Effector memory CD4-positive, alpha-beta T cell (primary cell): ENCODE data around the gene CDKAL1.

Experiments used
- DNase-seq, 3 donors: peaks; one replicate each; pipeline ENCODE4 v3.0.0-alpha.2; 2020
- H3K27ac ChIP-seq: 2 replicates; pipeline ENCODE4 v1.7.0; 2013; ENCODE audit warnings: mild to moderate bottlenecking, low read length, moderate library complexity; ENCODE audit not compliant: insufficient read depth, poor library complexity, severe bottlenecking
- H3K27me3 ChIP-seq: replicated peaks from 2 replicates; pipeline ENCODE4 v1.7.0; 2013; ENCODE audit warnings: mild to moderate bottlenecking, low read length; ENCODE audit not compliant: insufficient read depth, control insufficient read depth, poor library complexity, severe bottlenecking
- H3K36me3 ChIP-seq: 2 replicates; pipeline ENCODE4 v1.7.0; 2013; ENCODE audit warnings: mild to moderate bottlenecking, low read length, moderate library complexity; ENCODE audit not compliant: control insufficient read depth, insufficient read depth
- H3K4me1 ChIP-seq: 2 replicates; pipeline ENCODE4 v1.7.0; 2013; ENCODE audit warnings: low read length, mild to moderate bottlenecking; ENCODE audit not compliant: control insufficient read depth, insufficient read depth, poor library complexity, severe bottlenecking
- H3K4me3 ChIP-seq: 2 replicates; pipeline ENCODE4 v1.7.0; 2013; ENCODE audit warnings: low read length, low read depth, mild to moderate bottlenecking; ENCODE audit not compliant: insufficient read depth, poor library complexity, severe bottlenecking
- H3K9me3 ChIP-seq: 2 replicates; pipeline ENCODE4 v1.7.0; 2013; ENCODE audit warnings: mild to moderate bottlenecking, low read length, moderate library complexity; ENCODE audit not compliant: control insufficient read depth

The CDKAL1 gene

DNA sequence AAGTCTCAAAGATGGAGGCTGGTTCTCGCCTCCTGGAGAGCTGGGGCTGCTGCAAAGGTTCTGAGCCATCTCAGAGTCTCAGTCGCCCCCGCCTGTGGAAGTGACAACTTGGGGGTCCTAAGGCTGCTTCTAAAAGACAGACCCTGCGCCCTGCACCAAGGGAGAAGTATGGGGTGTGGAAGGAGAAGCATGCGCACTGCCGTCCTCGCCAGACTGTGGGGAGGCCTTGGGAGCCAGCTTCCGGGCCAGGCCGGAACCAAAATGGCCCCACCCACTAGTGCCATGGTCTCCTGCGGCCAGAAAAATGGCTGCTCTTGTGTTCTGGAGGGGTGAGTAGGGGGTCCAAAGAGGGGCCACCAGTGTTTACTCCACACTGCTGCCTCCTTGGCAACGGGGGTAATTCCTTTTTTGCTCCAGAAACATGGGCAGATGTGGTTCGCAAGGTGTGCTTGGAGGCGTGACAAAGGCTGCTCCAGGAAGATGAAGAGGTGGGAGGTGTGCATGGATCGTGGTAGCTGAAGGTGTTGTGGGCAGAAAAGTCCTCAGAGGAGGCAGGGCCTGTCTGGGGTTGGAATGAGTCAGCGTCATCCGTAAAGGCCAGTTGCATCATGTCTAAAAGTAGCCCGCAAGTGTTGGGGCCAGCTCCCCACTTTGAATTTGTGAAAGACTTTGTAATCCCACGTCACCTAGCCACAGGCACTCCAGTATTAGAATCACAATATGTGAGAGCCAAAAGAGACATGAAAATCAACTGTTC lies 729.5 kb downstream of the CDKAL1 start:
- Histone ChIP-seq H3K4me3 (no peak overlapping the region), H3K9me3 (no peaks in the 10 kb centered on the region), H3K27ac (no peak overlapping the region), H3K36me3 (no peaks in the 10 kb centered on the region), H3K27me3 (no peaks in the 10 kb centered on the region), H3K4me1 (no peaks in the 10 kb centered on the region)
- no peak for DNase-seq

DNA sequence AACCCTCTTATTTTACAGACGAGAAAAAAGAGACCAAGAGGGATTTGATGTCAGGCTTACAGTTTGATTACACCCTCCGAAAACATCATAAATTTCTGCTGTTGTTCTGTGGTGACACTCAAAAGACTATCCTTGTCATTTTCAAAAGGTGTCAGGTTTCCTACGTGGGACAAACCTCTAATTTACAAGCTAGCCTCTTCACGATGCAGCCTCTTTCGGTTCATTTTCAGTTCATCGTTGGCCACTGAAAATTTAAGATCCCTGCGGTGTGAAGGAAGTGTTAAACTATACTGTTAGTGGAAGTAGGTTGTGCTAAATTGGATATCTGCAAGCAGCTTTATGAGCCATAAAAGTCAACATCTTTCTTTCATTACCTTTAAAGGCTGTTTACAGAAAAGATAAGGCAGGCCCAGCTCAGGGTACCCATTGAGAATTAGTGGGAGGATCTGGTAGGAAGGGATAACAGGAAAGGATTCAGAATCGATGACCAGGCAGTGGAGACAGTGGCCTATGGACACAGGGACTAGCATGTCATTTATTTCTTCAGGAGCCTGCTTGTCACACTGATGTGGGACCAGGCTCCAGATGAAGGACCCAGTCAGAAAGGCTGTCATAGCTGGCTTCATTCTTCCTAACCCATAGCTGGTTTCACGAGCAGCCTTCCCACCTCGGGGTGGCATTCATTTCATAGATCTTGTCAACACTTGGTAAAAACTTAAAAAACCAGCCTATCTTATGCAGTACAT lies 730.2 kb downstream of the CDKAL1 start:
- Histone ChIP-seq H3K4me1 (no peaks in the 10 kb centered on the region), H3K27me3 (no peaks in the 10 kb centered on the region), H3K9me3 (no peaks in the 10 kb centered on the region), H3K4me3 (no peak overlapping the region), H3K36me3 (no peaks in the 10 kb centered on the region), H3K27ac (no peak overlapping the region)
- DNase-seq = no peak

DNA sequence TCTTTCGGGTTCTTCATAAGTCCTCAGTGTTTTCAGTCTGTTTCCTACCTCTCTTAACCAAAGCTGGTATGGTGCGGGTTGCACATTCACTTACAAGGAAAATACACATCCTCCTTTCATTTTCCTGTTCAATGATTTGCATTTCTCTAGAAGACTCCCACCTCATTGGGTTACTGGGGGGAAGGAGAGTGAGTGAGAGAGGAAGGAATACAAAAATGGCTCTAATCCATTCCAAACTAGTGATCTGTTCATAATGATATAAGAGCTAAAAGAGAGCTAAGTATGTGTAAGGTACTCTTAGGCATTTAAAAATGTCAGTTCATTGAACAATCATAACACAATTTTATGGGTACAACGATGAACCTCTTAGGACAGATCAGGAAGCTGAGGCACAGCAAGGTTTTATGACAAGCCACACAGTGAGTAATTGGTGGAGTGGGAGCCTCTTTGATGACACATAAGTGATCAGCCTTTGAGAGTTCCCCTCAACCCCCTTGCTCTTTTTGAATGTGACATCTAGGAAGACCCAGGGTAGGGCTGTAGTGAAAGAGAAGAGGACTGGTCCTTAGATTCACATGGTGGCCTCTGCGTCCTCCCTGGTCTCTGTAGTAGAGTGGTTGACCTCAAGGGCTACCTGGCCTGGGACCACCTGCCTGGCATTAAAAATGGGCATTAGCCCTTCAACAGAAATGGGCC lies 730.9 kb downstream of the CDKAL1 start:
- no peaks in the 10 kb centered on the region for H3K27me3 ChIP-seq
- no peak overlapping the region for H3K4me3 ChIP-seq
- no peaks in the 10 kb centered on the region for H3K4me1 ChIP-seq
- no peak for DNase-seq
- no peaks in the 10 kb centered on the region for H3K36me3 ChIP-seq
- no peaks in the 10 kb centered on the region for H3K9me3 ChIP-seq
- no peak overlapping the region for H3K27ac ChIP-seq

DNA sequence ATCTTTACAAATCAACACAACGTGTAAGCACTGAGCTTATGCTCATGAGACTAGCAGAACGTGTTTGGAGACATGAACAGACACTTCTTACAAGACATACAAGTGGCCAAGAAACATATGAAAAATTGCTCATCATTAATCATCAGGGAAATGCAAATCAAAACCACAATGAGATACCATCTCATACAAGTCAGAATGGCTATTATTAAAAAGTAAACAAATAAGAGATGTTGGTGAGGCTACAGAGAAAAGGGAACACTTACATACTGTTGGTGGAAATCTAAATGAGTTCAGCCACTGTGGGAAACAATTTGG lies 731.4 kb downstream of the CDKAL1 start:
- no peaks in the 10 kb centered on the region for H3K9me3 ChIP-seq
- no peaks in the 10 kb centered on the region for H3K4me1 ChIP-seq
- H3K27ac ChIP-seq = no peak overlapping the region
- no peak overlapping the region for H3K4me3 ChIP-seq
- DNase-seq = no peak
- H3K27me3 ChIP-seq = no peaks in the 10 kb centered on the region
- no peaks in the 10 kb centered on the region for H3K36me3 ChIP-seq

DNA sequence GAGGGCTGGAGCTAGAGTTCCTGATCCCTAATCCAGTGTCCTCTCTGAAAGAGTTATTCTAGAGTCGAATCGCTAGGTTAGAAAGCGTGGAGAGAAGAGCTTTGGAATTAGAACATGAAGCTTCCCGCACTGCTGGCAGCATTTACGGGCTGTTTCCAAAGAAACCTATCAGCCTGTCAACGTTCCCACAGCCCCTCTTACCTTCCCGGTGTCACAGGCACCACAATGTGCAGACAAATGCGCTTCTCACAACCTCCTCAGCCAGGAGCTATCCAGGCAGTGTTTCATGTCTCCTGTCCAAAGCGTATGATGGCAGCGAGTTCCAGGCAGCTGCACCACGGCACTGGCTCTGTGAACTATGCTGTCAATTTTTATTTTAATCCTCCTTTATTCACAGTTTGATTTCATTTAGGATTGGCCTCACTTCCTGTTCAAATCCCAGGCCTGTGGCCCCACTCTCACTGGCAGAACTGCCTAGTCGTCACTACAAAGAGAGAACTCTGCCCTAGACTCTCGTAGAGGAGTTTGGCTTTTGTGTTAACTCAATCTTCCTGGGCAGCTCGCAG lies 736.5 kb downstream of the CDKAL1 start:
- Histone ChIP-seq H3K36me3 (no peaks in the 10 kb centered on the region), H3K9me3 (no peaks in the 10 kb centered on the region), H3K27me3 (no peaks in the 10 kb centered on the region), H3K27ac (no peak overlapping the region), H3K4me3 (no peak overlapping the region), H3K4me1 (no peaks in the 10 kb centered on the region)
- no peak for DNase-seq

DNA sequence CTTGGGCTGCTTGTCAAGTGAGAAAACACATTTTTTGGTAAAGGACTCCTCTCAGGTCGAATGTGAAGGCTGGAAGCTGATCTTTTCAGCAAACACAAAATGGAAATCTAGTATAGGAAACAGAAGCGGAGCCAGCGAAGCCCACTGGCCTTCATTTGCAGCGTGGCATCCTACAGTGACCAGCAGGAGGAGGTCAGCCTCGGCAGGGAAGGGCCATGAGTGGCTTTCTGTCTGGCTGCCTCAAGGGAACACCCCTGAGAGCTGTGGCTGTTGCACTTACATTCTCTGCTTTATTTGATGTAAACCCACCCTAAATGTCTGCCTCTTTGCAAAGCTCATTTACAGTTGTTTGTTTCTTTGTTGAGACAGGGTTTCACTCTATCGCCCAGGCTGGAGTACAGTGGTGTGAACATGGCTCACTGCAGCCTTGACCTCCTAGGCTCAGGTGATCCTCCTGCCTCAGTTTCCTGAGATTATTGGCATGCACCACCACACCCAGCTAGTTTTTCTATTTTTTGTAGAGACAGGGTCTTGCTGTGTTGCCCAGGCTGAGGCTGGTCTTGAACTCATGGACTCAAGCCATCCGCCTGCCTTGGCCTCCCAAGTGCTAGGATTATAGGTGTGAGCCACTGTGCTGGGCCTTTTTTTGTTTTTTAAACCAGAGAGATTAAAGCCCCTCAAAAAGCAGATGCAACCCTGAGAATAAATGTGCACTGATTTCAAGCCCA lies 737.3 kb downstream of the CDKAL1 start:
- no peaks in the 10 kb centered on the region for H3K27me3 ChIP-seq
- no peak overlapping the region for H3K27ac ChIP-seq
- H3K36me3 ChIP-seq = no peaks in the 10 kb centered on the region
- H3K4me1 ChIP-seq = no peaks in the 10 kb centered on the region
- H3K9me3 ChIP-seq = no peaks in the 10 kb centered on the region
- H3K4me3 ChIP-seq = no peak overlapping the region
- no peak for DNase-seq

DNA sequence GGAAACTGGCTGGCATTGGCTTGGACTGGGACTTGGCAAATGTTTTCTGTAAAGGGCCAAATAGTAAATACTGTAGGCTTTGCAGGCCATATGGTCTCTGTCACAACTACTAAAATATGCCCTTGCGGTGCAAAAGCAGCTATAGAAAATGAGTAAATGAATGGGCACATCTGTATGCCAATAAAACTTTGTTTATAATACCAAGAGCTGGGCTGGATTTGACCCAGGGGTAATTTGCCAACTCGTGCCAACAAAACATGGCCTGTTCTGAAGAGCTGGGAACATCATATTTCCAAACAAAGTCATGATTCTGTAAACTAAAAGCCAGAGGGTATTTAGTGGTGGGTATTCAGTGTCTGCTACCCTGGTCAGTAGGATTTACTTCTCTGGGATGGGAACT lies 739.2 kb downstream of the CDKAL1 start:
- no peak overlapping the region for H3K4me3 ChIP-seq
- no peak overlapping the region for H3K27ac ChIP-seq
- no peaks in the 10 kb centered on the region for H3K4me1 ChIP-seq
- no peaks in the 10 kb centered on the region for H3K27me3 ChIP-seq
- H3K36me3 ChIP-seq = no peaks in the 10 kb centered on the region
- no peak for DNase-seq
- H3K9me3 ChIP-seq = no peaks in the 10 kb centered on the region

DNA sequence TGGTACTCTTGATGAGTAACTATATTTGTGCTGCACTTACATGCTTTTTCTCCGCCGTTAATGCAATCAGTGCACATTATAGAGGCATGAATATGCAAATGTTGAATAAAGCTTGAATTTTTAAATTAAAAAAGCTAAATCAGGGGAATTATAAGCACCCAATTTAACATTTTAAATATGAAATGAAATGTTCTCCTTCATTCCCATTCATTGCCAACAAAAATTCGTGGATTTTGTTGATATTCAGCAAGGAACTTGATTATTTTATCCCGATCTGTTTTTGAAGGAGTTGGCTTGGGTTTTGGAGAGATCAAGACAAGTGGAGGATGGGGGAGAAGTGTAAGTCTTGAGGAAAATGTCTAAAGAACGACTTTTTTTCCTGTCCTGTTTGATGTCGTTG lies 740.6 kb downstream of the CDKAL1 start:
- Histone ChIP-seq H3K9me3 (no peaks in the 10 kb centered on the region), H3K36me3 (no peaks in the 10 kb centered on the region), H3K4me1 (no peaks in the 10 kb centered on the region), H3K27me3 (no peaks in the 10 kb centered on the region), H3K27ac (no peak overlapping the region), H3K4me3 (no peak overlapping the region)
- DNase-seq = no peak

DNA sequence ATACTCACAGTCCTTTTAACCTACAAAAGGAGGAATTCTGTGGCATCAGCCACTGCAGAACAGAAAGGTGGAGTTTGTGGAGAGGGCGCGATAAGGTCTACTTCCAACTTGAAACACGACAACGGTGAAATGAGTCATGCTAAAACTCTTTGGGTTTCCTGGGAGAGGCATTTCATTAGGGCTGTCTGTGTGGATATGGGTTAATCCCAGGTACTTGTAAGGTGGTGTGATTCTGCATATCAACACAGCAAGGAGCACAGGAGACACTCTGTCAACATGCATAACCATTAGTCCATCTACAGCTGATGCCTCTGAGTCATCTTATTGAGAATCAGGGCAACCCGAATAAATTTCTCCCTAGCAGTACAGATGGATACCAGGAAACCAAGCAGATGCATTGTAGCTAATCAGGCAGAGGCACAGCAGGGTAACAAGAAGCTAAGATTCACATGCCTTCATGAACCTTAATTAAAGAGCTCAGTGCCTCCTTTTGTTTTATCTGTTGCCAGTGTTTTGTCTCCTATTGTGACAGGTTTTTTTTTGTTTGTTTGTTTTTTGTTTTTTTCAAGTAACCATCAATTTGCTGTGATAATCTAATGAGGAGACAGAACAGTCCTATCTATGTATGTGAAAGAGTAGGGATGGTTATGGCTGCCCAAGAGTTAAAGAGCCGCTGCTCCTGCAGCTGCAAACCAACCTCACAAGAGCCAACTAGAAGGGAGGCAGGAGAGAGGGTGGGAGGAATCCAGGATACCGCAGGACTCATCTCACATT lies 743.5 kb downstream of the CDKAL1 start:
- no peak overlapping the region for H3K27ac ChIP-seq

More for the DNA sequence above, 743.5 kb downstream of the CDKAL1 start:
- no peak overlapping the region for H3K4me3 ChIP-seq
- H3K27me3 ChIP-seq = no peaks in the 10 kb centered on the region
- H3K9me3 ChIP-seq = no peaks in the 10 kb centered on the region
- H3K36me3 ChIP-seq = no peaks in the 10 kb centered on the region
- DNase-seq = no peak
- no peaks in the 10 kb centered on the region for H3K4me1 ChIP-seq
